Stimulated activated CD8-positive, alpha-beta memory T cell treated with anti-CD3 and anti-CD28 coated beads, Interleukin-4, amount 100 ng/mL, for 48 hours (primary cell): ENCODE data around the gene RGL1.

ENCODE experiments used
- DNase-seq: peaks from one replicate; pipeline ENCODE4 v3.0.0-alpha.2; 2020

RGL1 gene

GRCh38 chr1:183966487-183966886 lies 161.6 kb downstream of the RGL1 start:
- DNase-seq, result no peak

- DNase-seq, result no peak
These were observed 163.0 kb downstream of the RGL1 start for GRCh38 chr1:183967914-183968313.

DNA sequence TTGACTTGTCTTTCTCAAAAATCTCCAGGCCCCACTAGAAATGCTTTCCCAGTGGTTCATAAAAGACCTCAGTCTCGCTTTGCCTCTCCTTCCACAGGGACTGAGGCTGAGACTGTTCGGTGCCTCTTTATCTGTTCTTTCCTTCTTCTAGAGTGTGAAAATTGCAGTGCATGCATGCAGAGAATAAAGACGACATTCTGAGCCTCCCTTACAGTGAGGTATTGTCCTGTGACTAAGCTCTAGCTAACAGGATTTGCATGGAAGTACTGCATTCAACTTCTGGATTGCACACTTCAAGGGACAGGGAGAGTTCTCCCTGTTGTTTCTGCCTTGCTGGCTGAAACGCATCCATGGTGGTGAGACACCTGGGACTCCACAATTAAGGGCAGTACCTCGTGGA lies 163.5 kb downstream of the RGL1 start:
- DNase-seq, result no peak

DNA sequence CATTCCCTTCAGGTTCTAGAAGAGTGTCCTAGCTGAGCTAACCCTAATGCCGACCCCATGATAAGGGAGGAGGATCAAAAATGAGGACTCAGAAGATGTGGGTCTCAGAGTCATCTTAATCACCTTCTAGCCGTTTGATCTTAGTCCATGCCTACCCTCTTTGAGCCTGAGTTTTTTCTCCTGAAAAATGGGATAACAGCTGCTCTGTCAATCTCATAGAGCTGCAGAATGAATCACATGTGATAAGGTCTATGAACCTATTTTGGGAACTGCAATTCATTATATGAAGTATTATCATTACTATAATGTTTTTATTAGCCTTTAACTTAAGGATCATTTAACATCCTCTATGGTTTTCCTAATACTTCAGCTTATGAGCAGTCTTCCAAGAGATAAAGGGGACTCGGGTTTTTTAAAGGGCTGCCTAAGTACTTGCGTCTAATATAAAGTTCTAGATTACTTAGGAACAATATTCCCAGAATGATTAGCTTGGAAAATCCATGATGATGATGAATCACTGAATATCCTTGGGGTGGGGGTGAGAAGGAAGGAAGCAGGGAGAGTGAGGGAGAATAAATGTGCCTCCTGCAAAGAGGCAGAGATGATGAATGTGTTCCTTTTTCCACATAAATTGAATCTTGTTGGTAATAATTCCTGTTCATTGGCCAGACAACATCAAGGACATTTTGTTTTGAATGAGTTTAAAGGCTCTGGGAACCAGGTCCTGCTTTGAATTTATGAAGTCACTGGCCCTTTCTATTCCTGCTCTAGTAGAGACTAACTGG lies 165.8 kb downstream of the RGL1 start:
- DNase-seq, result no peak

DNA sequence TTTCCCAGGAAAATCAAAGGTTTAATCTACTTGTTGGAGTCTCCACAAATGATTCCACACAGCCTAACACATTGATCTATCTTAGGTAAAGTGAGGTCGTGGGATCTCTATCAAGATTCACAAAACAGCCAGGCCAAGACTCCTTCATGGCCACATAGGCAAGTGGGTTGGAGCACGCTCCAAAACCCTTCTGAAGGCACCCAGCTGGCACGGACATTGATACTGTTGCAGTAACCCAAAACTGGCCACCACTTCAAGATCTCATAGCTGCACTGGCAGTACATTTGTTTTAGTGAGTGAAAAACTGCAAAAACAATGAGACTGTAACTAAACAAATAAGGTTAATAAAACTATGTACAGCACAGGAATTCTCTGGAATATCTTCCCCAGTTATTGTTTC lies 170.7 kb downstream of the RGL1 start:
- no peak for DNase-seq

- DNase-seq, result no peak
These were observed 172.8 kb downstream of the RGL1 start for GRCh38 chr1:183977717-183978116.
